Erythroblast (primary cell): Measurements from ENCODE around the gene DYNLT3.
A peak's percentile ranks its signal among the peaks of the same experiment; 100 is the strongest.

Experiments
- DNase-seq, 2 experiments: peaks; one replicate each; lab custom pipeline; 2025; lab: John Stamatoyannopoulos, UW
- GATA1 ChIP-seq: IDR thresholded peaks from 2 replicates; pipeline ENCODE4 v1.6.1; 2011; ENCODE audit warnings: low read depth, mild to moderate bottlenecking, control low read depth, low read length, moderate library complexity
- POLR2A ChIP-seq: IDR thresholded peaks from 2 replicates; pipeline ENCODE4 v1.6.1; 2011; ENCODE audit warnings: mild to moderate bottlenecking, low read length

The DYNLT3 gene

DNA sequence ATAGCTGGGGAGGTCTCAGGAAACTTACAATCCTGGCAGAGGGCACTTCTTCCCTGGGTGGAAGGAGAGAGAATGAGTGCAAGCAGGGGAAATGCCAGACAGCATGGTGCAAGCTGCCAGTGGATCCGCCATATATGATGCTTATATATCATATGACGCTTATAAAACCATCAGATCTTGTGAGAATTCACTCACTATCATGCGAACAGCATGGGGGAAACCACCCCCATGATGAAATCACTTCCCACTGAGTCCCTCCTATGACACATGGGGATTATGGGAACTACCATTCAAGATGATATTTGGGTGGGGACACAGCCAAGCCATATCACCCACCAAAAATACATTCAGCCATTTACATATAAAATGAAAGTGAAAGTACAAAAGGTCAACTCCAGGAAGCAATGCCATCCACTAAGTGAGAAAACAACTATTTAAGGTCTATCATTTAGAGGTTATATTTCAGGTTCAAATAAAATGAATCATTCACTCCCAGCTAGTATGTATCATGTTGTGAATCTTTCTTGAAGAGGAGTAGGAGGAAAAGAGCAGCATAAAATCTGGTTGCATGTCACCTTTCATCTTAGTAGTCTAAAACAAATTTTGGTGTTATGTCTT, 20.3 kb upstream of the DYNLT3 start:
- TF ChIP-seq POLR2A (no peak), GATA1 (no peak)

DNA sequence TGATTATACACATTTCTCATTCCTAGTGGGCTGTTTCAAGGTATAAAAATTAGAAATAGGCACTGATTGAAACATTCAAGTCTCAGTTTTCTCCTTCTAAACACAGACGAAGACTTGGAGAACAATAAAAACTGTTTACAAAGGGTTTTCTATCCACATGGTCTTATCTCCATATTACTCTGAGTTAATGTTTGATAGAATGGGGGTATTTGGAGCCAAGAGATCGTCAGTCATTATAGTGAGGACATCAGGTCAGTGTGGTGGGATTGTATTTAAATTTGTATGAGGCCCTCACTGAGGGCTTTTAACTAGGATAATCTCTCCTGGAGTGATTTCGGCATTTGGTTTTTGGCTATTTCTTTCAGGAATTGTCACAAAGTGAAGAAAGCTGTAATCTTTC, 16.4 kb upstream of the DYNLT3 start:
- TF ChIP-seq POLR2A (no peak), GATA1 (no peak)
- no peak for DNase-seq

More for the DNA sequence above, 20.3 kb upstream of the DYNLT3 start:
- DNase-seq: peak; percentile 0 to 25

DNA sequence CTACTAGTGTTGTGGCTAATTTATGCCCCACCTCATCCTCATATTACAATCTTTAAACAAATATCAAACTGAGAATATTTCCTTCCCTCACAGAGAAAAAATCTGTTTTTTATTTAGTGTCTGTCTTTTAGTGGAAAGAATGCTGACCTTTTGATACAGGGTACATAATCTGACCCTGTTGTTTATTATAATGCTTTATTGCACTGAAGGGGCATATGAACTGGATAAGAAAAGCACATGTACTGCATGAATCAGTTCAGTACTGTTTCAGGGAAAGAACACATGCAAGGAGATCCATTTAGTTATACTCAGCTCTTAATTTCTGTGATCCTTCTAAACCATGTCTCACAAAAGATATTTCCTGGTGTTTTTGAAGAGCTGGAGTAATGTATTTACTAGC, 15.5 kb upstream of the DYNLT3 start:
- TF ChIP-seq POLR2A (no peak), GATA1 (no peak)
- DNase-seq: no peak

DNA sequence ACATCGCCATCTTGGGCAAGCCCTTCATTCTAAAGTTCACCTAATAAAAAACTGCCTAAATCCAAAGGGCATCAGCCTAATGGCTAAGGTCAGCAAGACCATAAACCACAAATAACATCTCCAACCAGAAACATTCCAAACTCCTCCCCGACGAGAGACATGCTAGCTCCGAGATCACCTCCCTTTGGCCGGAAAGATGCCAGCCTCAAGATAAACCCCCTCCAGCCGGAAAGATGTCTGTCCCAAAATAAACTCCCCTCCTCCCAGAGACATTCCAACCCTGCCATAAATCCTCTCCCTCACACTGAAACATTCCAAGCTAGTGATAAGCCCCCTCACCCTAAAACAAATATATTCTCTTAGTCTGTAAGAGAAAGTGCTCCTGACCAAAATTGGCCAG, 13.3 kb upstream of the DYNLT3 start:
- no peak for TF ChIP-seq GATA1
- TF ChIP-seq POLR2A: no peak
- no peak for DNase-seq

DNA sequence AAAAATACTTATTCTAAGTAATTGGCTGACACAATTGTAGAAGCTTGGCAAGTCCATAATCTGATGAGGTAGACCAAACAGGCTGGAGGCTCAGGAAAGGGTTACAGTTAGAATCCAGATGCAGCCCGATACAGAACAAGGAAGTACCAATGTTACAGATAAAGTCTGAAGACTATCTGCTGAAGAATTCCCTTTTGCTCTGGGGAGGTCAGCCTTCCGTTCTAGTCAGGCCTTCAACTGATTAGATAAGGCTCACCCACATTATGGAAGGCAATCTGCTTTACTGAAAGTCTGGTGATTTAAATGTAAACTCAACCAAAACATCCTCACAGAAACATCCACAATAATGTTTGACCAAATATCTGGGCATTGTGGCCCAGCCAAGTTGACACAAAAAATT, 7.4 kb upstream of the DYNLT3 start:
- DNase-seq: peak in 1 of 2 experiments; percentile 2
- TF ChIP-seq POLR2A (no peak), GATA1 (no peak)

DNA sequence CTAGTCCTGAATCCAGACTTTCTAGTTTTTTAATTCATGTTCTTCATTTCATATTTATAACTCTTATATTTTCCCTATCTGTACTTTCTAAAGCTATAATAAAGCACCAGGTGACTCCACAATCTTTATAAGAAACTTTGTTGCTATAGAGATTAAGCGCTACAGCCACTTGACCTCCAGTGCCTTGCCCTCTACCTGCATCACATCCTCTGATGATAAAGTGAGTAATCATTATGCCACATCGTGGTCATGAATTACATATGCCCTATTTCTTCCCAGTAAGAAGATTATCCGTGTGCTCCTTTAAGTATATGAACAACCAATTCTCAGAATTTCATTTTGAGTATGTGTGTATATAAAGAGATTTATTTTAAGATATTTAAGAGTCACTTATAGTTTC, 6.8 kb upstream of the DYNLT3 start:
- no peak for DNase-seq
- TF ChIP-seq POLR2A (no peak), GATA1 (no peak)

DNA sequence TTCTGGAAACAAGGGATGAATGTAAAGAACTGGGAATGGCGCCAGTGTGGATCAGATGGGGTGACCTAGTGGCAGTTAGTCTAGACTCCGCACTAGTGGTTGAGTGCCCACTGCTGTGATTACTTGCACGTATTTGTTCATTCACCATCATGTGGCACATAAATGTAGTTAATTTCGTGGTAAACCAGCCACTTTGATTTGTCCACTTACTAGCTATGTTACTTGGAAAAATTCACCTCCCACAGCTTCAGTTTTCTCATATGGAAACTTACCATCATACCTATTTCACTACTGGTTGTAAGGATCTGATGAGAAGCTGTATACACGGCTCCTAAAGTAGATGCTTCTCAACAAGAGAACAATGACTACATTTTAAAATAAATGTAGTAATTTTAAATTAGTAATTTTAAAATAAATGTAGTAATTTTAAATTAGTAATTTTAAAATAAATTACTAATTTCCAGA, 394 bp upstream of the DYNLT3 start:
- no peak for DNase-seq
- TF ChIP-seq GATA1 (no peak), POLR2A (peak; percentile 1)

DNA sequence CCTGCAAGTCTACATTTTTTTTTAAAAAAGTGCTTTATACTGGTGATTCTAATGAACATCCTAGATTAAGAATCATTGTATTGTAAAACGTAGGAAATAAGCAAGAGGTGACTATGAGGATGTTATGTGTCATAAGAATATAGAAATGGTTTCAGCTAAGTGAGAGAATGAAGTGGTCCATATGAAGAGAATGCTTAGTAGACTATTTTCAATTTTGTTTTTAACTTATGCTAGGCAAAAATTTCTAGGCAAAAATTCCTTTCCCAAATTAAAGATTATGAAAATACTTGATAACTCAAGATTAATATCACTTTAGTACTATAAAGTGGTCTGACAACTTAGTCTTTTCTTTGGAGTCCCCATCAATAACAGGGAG, 825 bp downstream of the DYNLT3 start:
- no peak for DNase-seq
- no peak for TF ChIP-seq POLR2A

DNA sequence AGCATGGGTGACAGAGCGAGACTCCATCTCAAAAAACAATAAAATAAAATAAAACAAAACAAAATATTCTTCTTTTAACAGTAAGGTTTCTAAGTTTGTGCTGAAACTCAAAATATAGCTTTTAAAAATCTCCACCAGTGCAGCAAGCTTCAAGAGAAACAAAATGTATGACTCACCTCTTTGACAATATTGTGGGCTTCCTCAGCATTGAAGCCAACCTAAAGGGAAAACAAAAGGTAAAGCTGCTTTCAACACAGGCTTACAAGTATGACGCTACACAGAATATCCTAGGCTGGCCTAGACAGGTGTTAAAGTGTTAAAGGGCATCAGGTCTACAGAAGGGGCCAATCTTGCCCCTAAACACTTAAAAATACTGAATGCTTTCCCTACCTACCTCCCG, 1.2 kb downstream of the DYNLT3 start:
- peak in 1 of 2 experiments; percentile 0 for DNase-seq
- no peak for TF ChIP-seq POLR2A
- no peak for TF ChIP-seq GATA1

DNA sequence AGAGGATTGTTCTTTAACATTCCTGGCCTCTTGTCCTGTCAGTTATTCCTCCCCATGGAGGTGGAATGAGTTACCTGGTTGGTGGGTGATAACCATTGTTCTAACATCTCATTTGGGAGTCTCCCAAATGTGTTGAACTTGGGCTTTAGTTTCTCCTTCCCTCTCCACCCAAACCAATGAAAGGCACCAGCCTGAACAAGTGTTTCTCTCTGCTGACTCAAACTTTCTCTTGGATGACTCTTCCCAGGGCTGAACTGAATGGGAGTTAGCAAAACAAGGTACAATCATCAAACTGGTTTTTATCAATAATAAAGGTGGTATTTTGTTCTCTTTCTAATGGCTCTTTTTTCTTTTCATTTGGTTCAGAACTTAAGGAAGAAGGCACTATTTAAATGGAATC, 2.7 kb downstream of the DYNLT3 start:
- TF ChIP-seq GATA1 (no peak), POLR2A (no peak)
- DNase-seq: no peak

DNA sequence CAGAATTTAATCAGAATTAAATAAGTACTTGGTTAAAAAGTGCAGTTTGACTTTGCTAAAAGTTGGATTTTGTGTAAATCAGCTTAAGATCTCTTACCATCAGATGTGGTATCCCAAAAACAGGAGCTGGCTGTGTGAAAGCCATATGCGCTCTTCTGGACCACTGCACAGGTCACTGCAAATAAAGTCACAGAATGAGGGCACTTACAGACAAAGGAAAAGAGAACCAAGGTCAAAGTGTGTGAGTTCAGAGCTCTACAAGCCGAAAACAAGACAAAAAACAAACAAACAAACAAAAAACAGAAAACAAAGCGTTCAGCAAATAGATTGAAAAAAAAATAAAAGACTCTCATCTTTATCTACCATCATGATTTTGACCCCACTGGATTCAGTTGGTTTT, 6.4 kb downstream of the DYNLT3 start:
- no peak for TF ChIP-seq POLR2A
- no peak for TF ChIP-seq GATA1
- DNase-seq: no peak

DNA sequence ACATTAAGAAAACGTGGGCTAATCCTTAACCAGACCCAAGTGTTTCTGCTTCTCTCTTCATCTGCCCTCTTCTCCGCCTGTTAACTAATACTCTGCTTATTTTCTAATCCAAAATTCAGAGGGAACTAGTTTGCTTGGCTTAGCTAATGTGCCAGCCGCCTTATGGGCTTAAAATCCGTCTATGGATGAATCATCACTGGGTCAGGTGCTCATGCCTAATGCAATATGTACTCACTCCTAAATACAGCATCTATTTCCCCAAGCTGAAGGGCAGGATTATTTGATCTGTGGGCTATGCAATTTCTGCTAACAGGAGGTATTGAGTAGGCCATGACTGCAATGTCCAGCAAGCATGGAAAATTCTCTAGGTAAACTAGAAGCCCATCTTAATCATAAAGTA, 12.4 kb downstream of the DYNLT3 start:
- TF ChIP-seq GATA1 (no peak), POLR2A (no peak)
- no peak for DNase-seq

DNA sequence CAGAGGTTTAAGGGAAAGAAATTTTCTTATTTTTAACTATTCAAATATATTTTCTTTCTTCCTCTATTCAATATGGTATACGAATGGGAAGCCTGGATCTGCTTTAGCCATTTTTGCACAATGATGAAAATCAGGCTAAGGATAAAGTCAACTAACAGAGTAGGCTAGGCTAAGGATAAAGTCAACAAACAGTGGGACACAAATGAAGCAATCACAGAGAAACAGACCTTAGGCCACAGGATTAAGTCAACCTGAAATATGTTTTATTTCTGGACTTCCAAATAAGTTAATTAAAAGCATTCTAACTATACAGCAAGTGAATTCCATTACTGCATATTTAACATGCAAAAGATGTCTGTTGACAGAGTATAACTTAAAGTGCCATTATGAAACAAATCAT, 17.0 kb downstream of the DYNLT3 start:
- no peak for TF ChIP-seq POLR2A
- TF ChIP-seq GATA1: no peak
- DNase-seq: no peak

DNA sequence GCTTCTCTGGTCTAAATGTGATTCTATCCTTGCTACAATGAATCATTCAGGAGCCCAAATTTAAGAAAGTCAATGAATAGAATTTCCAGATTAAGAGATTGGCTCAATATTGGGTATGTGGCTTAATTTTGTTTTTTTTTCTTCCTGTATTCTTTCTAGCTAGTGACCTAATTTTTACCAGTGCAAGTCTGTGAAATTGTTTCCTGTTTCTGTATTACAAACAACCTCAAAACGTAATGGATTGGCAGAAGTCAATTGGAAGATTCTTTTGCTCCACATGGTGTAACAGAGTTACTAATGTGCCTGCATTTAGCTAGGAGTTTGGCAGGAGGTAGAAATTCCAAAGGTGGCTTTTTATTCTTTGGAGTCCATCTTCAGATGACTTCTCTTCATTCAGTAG, 17.6 kb downstream of the DYNLT3 start:
- TF ChIP-seq POLR2A (no peak), GATA1 (no peak)
- no peak for DNase-seq

DNA sequence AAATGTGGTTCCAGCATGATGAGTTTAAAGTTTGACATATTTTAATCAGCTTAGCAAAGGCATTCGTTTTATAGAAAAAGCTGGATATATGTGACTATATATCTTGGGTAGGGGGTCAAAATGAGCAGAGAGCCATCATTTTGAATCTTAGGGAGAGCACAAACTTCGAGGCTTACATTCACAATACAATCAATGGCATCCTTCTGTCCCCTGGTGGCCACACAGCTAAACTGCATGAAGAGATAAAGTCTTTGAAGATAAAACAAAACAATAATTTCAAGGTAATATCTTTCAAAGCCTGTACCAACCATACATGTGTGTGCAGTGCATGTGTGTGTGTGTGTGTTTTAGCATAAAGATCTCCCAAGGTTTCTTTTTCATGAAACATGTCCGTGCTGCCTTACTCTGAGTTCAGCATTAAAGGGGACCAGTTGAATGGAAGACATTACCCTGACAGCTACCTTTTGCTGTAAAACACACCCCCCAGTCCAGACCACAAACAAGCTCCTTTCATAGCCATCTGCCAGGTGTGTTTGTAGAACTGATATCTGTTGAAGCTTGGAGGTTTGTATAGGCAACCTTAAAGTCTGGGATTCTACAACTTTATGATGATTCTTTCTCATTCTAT, 22.0 kb downstream of the DYNLT3 start:
- TF ChIP-seq POLR2A (no peak), GATA1 (no peak)
- peak; percentile 51 to 71 for DNase-seq
